Mucosa of stomach (tissue), 1 donor: Measurements from ENCODE around the gene LRRC45.
A peak's percentile ranks its signal among the peaks of the same experiment; 100 is the strongest.

ENCODE experiments used
- H3K27me3 ChIP-seq: one replicate; pipeline ENCODE4 v1.7.0; 2013; ENCODE audit warnings: mild to moderate bottlenecking, low read length; ENCODE audit not compliant: control insufficient read depth, insufficient read depth
- H3K36me3 ChIP-seq: one replicate; pipeline ENCODE4 v1.7.0; 2013; ENCODE audit warnings: low read length; ENCODE audit not compliant: control insufficient read depth, insufficient read depth
- H3K4me1 ChIP-seq: one replicate; pipeline ENCODE4 v1.7.0; 2013; ENCODE audit warnings: mild to moderate bottlenecking, low read length; ENCODE audit not compliant: control insufficient read depth, insufficient read depth
- H3K4me3 ChIP-seq: one replicate; pipeline ENCODE4 v1.7.0; 2013; ENCODE audit warnings: low read length
- H3K9ac ChIP-seq: one replicate; pipeline ENCODE4 v1.7.0; 2013; ENCODE audit warnings: mild to moderate bottlenecking, low read length, moderate library complexity
- H3K9me3 ChIP-seq: one replicate; pipeline ENCODE4 v1.7.0; 2013; ENCODE audit warnings: mild to moderate bottlenecking, low read length, moderate library complexity; ENCODE audit not compliant: control insufficient read depth
- donor health status: Pancreatic carcinoma.

The LRRC45 gene

GRCh38 chr17:82029990-82030469, 6.9 kb downstream of the LRRC45 start:
- no peak overlapping the region for H3K9ac ChIP-seq
- H3K27me3 ChIP-seq: no peaks in the 10 kb centered on the region
- H3K9me3 ChIP-seq: no peaks in the 10 kb centered on the region
- no peaks in the 10 kb centered on the region for H3K36me3 ChIP-seq
- peaks cover 14% of the 10 kb centered on the region for H3K4me1 ChIP-seq
- H3K4me3 ChIP-seq: no peak overlapping the region

DNA sequence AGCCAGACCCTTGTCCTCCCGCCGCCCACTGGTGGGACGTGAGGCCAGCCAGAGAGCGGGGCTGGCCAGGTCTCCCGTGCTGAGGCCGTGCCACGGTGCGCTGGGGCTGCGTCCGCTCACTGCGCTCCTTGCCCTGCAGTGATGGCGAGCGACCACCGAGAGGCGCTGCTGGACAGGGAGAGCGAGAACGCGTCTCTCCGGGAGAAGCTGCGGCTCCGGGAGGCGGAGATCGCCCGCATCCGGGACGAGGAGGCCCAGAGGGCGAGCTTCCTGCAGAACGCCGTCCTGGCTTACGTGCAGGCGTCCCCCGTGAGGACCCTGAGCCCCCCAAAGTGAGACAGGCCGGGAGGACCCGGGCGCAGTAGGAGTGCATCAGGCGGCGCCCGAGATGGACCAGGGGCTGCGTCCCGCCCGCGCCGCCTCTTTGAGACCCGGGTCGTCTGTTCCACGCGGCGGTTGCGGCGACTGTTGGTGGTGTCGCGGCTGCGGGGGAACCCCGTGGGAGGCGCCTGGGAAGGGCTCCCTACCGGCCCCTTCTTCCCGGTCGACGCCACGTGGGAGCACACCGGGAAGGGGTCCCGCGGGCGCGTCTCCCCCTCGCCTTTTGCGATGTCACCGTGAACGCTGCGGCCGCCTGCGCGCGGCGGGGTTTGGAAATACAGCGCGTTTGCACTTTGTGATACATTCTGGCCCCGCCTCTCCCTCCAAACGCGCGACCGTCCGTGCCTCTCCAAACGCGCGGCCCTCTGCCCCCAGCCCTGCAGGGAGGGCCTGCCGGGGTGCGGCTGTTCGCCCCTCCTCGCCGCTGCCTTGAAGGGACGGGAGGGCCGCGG, 7.6 kb downstream of the LRRC45 start:
- Histone ChIP-seq H3K4me3 (peak overlapping the region; percentile 25), H3K9ac (no peak overlapping the region), H3K4me1 (peaks cover 14% of the 10 kb centered on the region), H3K27me3 (no peaks in the 10 kb centered on the region), H3K36me3 (no peaks in the 10 kb centered on the region), H3K9me3 (no peaks in the 10 kb centered on the region)

DNA sequence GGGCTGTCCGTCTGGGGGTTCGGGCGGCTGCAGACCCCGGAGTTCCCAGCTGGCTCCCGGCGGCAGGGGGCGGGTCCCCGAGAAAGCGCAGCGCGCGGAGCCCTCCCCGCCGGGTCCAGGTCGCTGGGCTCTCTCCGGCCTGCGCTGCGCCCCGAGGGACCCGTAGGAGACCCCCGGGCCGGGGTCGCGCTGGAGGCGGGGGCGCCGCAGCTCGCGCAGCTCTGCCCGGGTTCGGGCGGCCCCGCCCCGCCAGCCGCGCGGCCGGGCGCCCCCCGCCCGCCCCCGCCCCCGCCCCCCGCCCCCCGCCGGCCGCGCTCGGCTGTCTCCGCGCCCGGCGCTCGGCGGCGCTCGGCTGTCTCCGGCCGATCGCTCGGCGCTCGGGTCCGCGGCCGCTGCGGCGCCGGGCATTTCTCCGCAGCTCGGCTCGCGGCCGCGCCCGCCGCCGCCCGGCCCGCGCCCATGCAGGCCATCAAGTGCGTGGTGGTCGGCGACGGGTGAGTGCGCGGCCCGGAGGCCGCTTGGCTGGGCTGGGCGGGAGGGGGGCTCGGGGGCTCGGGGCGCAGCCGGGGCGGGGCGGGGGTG, 8.3 kb downstream of the LRRC45 start, which contains the start of gene RAC3:
TSS of gene RAC3 (plus strand) at position 376 of the 582 bp plus-strand sequence. CDS start at position 460, 84 bp downstream.
- Histone ChIP-seq H3K36me3 (no peaks in the 10 kb centered on the region), H3K4me3 (peak within 1 kb of the TSS; percentile 25), H3K27me3 (no peaks in the 10 kb centered on the region), H3K9me3 (no peaks in the 10 kb centered on the region), H3K9ac (peak within 1 kb of the TSS; percentile 28), H3K4me1 (peaks cover 21% of the 10 kb centered on the region)

- Histone ChIP-seq H3K4me1 (peaks cover 27% of the 10 kb centered on the region), H3K9me3 (no peaks in the 10 kb centered on the region), H3K27me3 (no peaks in the 10 kb centered on the region), H3K4me3 (no peak overlapping the region), H3K36me3 (no peaks in the 10 kb centered on the region), H3K9ac (peak overlapping the region; percentile 28)
Observed at GRCh38 chr17:82031885-82032627, 9.0 kb downstream of the LRRC45 start.

DNA sequence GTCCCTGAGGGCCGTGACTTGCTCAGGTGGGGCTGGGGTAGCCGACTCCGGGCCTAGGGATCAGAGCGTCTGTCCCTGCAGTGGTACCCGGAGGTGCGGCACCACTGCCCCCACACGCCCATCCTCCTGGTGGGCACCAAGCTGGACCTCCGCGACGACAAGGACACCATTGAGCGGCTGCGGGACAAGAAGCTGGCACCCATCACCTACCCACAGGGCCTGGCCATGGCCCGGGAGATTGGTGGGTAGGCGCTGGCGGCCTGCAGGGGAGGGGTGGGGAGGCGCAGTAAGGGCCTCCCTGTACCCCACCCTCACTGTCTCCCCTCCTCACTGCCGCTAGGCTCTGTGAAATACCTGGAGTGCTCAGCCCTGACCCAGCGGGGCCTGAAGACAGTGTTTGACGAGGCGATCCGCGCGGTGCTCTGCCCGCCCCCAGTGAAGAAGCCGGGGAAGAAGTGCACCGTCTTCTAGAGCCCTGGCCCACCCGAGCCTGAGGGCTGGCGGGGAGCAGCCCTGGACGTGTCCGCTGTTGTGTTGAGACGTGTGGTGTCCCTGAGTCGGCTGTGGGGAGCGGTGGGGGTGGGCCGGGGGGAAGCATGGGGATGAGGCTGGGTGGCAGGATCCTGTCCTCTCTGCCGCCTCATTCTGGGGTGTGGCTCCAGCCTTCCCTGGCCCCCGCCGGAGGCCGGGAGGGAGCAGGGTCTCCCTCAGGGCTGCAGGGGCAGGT, 10.4 kb downstream of the LRRC45 start:
- no peaks in the 10 kb centered on the region for H3K27me3 ChIP-seq
- no peaks in the 10 kb centered on the region for H3K9me3 ChIP-seq
- H3K9ac ChIP-seq: peak overlapping the region; percentile 7
- no peaks in the 10 kb centered on the region for H3K36me3 ChIP-seq
- H3K4me3 ChIP-seq: no peak overlapping the region
- peaks cover 27% of the 10 kb centered on the region for H3K4me1 ChIP-seq

DNA sequence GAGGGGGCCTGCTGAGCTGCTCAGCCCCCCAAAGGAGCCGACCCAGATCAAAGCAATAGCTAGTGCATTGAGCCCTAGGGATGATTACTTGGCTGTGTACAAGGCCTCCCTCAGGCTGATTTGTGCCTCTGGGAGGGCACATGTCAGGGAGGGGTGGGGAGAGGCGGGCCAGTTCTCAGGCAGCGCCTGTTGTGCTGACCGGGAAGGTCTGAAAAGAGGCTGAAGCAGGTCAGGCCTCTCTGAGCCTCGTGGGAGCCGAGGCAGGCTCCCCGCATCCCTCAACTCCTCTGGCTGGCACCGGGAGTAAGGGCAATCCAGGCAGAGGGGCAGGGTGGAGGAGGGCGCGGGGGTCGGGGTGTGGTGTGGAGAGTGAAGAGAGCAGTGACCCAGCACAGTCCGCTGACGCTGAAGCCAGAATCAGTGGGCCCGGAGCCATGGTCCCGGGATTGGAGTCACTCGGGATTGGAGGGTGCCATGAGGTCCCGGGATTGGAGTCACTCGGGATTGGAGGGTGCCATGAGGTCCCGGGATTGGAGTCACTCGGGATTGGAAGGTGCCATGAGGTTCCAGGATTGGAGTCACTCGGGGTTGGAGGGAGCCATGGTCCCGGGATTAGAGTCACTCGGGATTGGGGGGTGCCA, 11.4 kb downstream of the LRRC45 start:
- Histone ChIP-seq H3K36me3 (no peaks in the 10 kb centered on the region), H3K27me3 (no peaks in the 10 kb centered on the region), H3K9me3 (no peaks in the 10 kb centered on the region), H3K4me3 (no peak overlapping the region), H3K9ac (no peak overlapping the region), H3K4me1 (peaks cover 27% of the 10 kb centered on the region)

- H3K36me3 ChIP-seq: no peaks in the 10 kb centered on the region
- no peaks in the 10 kb centered on the region for H3K9me3 ChIP-seq
- H3K4me1 ChIP-seq: peaks cover 19% of the 10 kb centered on the region
- no peak overlapping the region for H3K9ac ChIP-seq
- H3K4me3 ChIP-seq: no peak overlapping the region
- no peaks in the 10 kb centered on the region for H3K27me3 ChIP-seq
Observed at GRCh38 chr17:82035488-82035887, 12.4 kb downstream of the LRRC45 start.

DNA sequence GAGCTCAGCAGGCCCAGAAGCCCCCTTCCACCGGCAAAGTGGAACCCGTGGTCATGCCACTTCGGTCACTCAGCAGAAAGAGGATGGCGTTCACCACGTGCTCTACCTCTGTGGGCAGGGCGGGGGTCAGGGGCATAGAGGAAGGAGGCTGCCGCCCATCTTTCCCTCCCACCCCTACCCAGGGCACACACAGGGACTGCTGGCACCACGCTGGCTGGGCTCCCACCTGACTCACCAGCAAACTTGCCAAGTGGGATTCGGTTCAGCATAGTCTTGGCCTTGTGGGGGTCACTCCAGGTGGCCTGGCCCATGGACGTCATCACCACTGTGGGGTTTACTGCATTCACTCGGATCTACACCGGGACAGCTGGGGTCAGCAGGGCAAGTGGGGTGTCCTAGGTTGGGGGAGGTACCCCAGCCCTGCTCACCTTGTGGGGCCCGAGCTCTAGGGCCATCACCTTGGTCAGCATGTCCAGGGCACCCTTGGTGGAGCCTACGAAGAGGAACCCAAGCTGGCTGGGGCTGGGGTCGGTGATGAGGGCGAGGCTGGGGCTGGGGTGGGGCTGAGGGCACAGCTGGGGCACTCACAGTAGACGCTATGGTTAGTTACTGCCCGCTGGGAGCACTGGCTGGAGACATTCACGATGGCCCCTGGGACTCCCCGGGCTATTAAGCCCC, 13.0 kb downstream of the LRRC45 start:
- Histone ChIP-seq H3K9me3 (no peaks in the 10 kb centered on the region), H3K27me3 (no peaks in the 10 kb centered on the region), H3K4me1 (peaks cover 19% of the 10 kb centered on the region), H3K36me3 (no peaks in the 10 kb centered on the region), H3K9ac (peak overlapping the region; percentile 78), H3K4me3 (no peak overlapping the region)

DNA sequence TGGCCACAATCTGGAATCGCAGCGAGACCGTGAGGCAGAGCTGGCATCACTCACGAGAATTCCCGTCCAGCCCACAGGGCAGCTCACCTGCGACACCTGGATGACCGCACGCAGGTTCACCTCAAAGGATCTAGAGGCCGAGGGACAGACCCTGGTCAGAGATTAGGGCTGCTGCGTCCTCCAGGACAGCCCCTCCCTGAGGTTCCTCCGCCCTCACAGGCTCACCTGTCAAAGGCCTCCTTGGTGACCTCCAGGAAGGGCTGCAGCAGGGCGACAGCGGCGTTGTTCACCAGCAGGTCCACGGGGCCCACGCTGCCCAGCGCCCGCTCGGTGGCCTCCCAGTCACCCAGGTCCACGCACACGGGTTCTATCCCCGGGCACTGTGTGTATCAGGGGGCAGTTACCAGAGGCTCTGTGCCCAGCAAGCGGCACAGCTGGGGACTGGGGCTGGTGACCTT, 13.6 kb downstream of the LRRC45 start:
- no peaks in the 10 kb centered on the region for H3K36me3 ChIP-seq
- peak overlapping the region; percentile 69 for H3K4me3 ChIP-seq
- H3K27me3 ChIP-seq: no peaks in the 10 kb centered on the region
- H3K4me1 ChIP-seq: peaks cover 19% of the 10 kb centered on the region
- no peaks in the 10 kb centered on the region for H3K9me3 ChIP-seq
- peak overlapping the region; percentile 78 for H3K9ac ChIP-seq

- H3K4me3 ChIP-seq: peak within 1 kb of the TSS; percentile 69
- no peaks in the 10 kb centered on the region for H3K36me3 ChIP-seq
- H3K9me3 ChIP-seq: no peaks in the 10 kb centered on the region
- H3K4me1 ChIP-seq: peaks cover 15% of the 10 kb centered on the region
- H3K9ac ChIP-seq: peak within 1 kb of the TSS; percentile 78
- no peaks in the 10 kb centered on the region for H3K27me3 ChIP-seq
Observed at GRCh38 chr17:82037092-82037888, 14.2 kb downstream of the LRRC45 start, which contains the start of gene DCXR. DCXR (minus strand) TSS chr17:82037697; CDS start chr17:82037682, 15 bp downstream.
